ENCODE results near the gene SERPINA4.

The SERPINA4 gene

GRCh38 chr14:94593749-94594431 is 32.6 kb downstream of the SERPINA4 start:
- ATAC-seq = no peak
- TF ChIP-seq ARNTL (CRISPR knock-in tag; IDR thresholded peaks at IDR 0.05; ENCODE audit: borderline replicate concordance, low read depth) (no peak), ZC3H10 (CRISPR knock-in tag; IDR thresholded peaks at IDR 0.05) (no peak), ZFP30 (CRISPR knock-in tag; IDR thresholded peaks at IDR 0.05) (no peak), ZNF70 (CRISPR knock-in tag; IDR thresholded peaks at IDR 0.05) (no peak), SNAI2 (CRISPR knock-in tag; IDR thresholded peaks at IDR 0.05) (no peak), PPARA (CRISPR knock-in tag; IDR thresholded peaks at IDR 0.05; ENCODE audit: borderline replicate concordance) (no peak), CSDC2 (CRISPR knock-in tag; IDR thresholded peaks at IDR 0.05) (no peak), ZFP3 (CRISPR knock-in tag; IDR thresholded peaks at IDR 0.05) (no peak), ESRRG (CRISPR knock-in tag; IDR thresholded peaks at IDR 0.05) (no peak), RARB (CRISPR knock-in tag; IDR thresholded peaks at IDR 0.05) (no peak), TOX (CRISPR knock-in tag; IDR thresholded peaks at IDR 0.05; ENCODE audit: borderline replicate concordance) (no peak), ISL1 (CRISPR knock-in tag; IDR thresholded peaks at IDR 0.05) (no peak), TCF4 (CRISPR knock-in tag; IDR thresholded peaks at IDR 0.05; ENCODE audit: borderline replicate concordance) (no peak), ZNF8 (CRISPR knock-in tag; IDR thresholded peaks at IDR 0.05) (no peak), PATZ1 (CRISPR knock-in tag; IDR thresholded peaks at IDR 0.05; ENCODE audit: borderline replicate concordance) (no peak)

- TF ChIP-seq PATZ1 (CRISPR knock-in tag; IDR thresholded peaks at IDR 0.05; ENCODE audit: borderline replicate concordance) (no peak), OSR1 (CRISPR knock-in tag; IDR thresholded peaks at IDR 0.05) (no peak), ZFP30 (CRISPR knock-in tag; IDR thresholded peaks at IDR 0.05) (no peak), CSDC2 (CRISPR knock-in tag; IDR thresholded peaks at IDR 0.05) (no peak), TCF4 (CRISPR knock-in tag; IDR thresholded peaks at IDR 0.05; ENCODE audit: borderline replicate concordance) (no peak), RARB (CRISPR knock-in tag; IDR thresholded peaks at IDR 0.05) (no peak), BACH2 (CRISPR knock-in tag; IDR thresholded peaks at IDR 0.05; ENCODE audit: borderline replicate concordance) (no peak), CREB5 (CRISPR knock-in tag; IDR thresholded peaks at IDR 0.05; ENCODE audit: low read depth) (no peak), ISL1 (CRISPR knock-in tag; IDR thresholded peaks at IDR 0.05) (no peak), ZNF565 (CRISPR knock-in tag; conservative IDR thresholded peaks at IDR 0.05; ENCODE audit: low read depth) (no peak), PPARA (CRISPR knock-in tag; IDR thresholded peaks at IDR 0.05; ENCODE audit: borderline replicate concordance) (no peak), GLIS3 (CRISPR knock-in tag; IDR thresholded peaks at IDR 0.05) (no peak), ARNTL (CRISPR knock-in tag; IDR thresholded peaks at IDR 0.05; ENCODE audit: borderline replicate concordance, low read depth) (no peak)
- ATAC-seq = no peak
Measured at GRCh38 chr14:94594441-94594840, 33.2 kb downstream of the SERPINA4 start.

- TF ChIP-seq ZNF8 (CRISPR knock-in tag; IDR thresholded peaks at IDR 0.05) (no peak), BACH2 (CRISPR knock-in tag; IDR thresholded peaks at IDR 0.05; ENCODE audit: borderline replicate concordance) (no peak), ISL1 (CRISPR knock-in tag; IDR thresholded peaks at IDR 0.05) (no peak), CSDC2 (CRISPR knock-in tag; IDR thresholded peaks at IDR 0.05) (no peak), OSR1 (CRISPR knock-in tag; IDR thresholded peaks at IDR 0.05) (no peak)
- ATAC-seq = no peak
Measured at GRCh38 chr14:94595912-94596311, 34.7 kb downstream of the SERPINA4 start.

GRCh38 chr14:94596361-94596760 is 35.1 kb downstream of the SERPINA4 start:
- no peak for TF ChIP-seq ZNF565 (CRISPR knock-in tag; conservative IDR thresholded peaks at IDR 0.05; ENCODE audit: low read depth)
- TF ChIP-seq OSR1 (CRISPR knock-in tag; IDR thresholded peaks at IDR 0.05) = no peak
- no peak for TF ChIP-seq ESRRG (CRISPR knock-in tag; IDR thresholded peaks at IDR 0.05)
- no peak for TF ChIP-seq TOX (CRISPR knock-in tag; IDR thresholded peaks at IDR 0.05; ENCODE audit: borderline replicate concordance)
- no peak for TF ChIP-seq GLIS3 (CRISPR knock-in tag; IDR thresholded peaks at IDR 0.05)
- TF ChIP-seq ISL1 (CRISPR knock-in tag; IDR thresholded peaks at IDR 0.05) = no peak
- TF ChIP-seq POU6F1 (CRISPR knock-in tag; IDR thresholded peaks at IDR 0.05; ENCODE audit: borderline replicate concordance, low read depth) = no peak
- no peak for TF ChIP-seq PATZ1 (CRISPR knock-in tag; IDR thresholded peaks at IDR 0.05; ENCODE audit: borderline replicate concordance)
- ATAC-seq = no peak
